ENCODE measurements around the gene PRDM16. TPM values are rescaled to one million over a fixed set of nuclear protein-coding genes. Genes with fewer than 3 reads are reported as not detected.

The PRDM16 gene
- total RNA-seq, 1 experiment from 2014 or later = 0.17 TPM

- Mint-ChIP-seq H3K36me3 (ENCODE audit: insufficient read depth in 1 of 3, low read depth in 3 of 3) (no peaks in the 10 kb centered on the region), H3K4me3 (no peak overlapping the region), H3K27me3 (ENCODE audit: low read depth) (peaks cover 3% of the 10 kb centered on the region; the same call in 1 of the 2 replicates), H3K9me3 (no peaks in the 10 kb centered on the region), H3K27ac (no peak overlapping the region), H3K4me1 (peaks cover 0 to 6% of the 10 kb centered on the region in 2 experiments; a peak in 2 of 4 replicates)
- no peak for TF ChIP-seq CTCF (conservative IDR thresholded peaks at IDR 0.05)
- H4K8ac ChIP-seq (replicated peaks; ENCODE audit: insufficient read length, low read depth, low read length) = no peak overlapping the region
- H2AK5ac ChIP-seq (ENCODE audit: insufficient read length, low read length) = no peak overlapping the region
- H3K56ac ChIP-seq (ENCODE audit: insufficient read length, low read depth, low read length) = no peak overlapping the region
- H4K5ac ChIP-seq (ENCODE audit: insufficient read length, low read depth, low read length) = peak overlapping the region; percentile 67
- H3K9me3 ChIP-seq (ENCODE audit: control insufficient read depth, low read depth, low read length) = peaks cover 4% of the 10 kb centered on the region
- no peak overlapping the region for H2BK15ac ChIP-seq (ENCODE audit: low read depth, low read length)
- H3K23me2 ChIP-seq (ENCODE audit: insufficient read length, low read depth, low read length, poor library complexity, severe bottlenecking) = no peaks in the 10 kb centered on the region
- no peak for DNase-seq
- H3K79me1 ChIP-seq (ENCODE audit: insufficient read depth, low read depth, low read length, poor library complexity, severe bottlenecking) = no peaks in the 10 kb centered on the region
- H2BK5ac ChIP-seq (ENCODE audit: insufficient read length, low read length) = no peak overlapping the region
- no peaks in the 10 kb centered on the region for H3K79me2 ChIP-seq (ENCODE audit: insufficient read depth, low read length)
- H3K27ac ChIP-seq (ENCODE audit: insufficient read length, low read depth, low read length) = no peak overlapping the region
- no CpG with 5 or more reads among the region's 14 CpGs for WGBS (ENCODE audit: extremely low coverage, insufficient read length, low lambda C conversion rate)
- no peak overlapping the region for H2BK12ac ChIP-seq (ENCODE audit: insufficient read length, low read depth, low read length)
- peak overlapping the region; percentile 41 for H3K23ac ChIP-seq (ENCODE audit: insufficient read length, low read depth, low read length)
- no peak overlapping the region for H2AFZ ChIP-seq (ENCODE audit: low read length)
- no peak overlapping the region for H3T11ph ChIP-seq (ENCODE audit: low read length)
- H4K20me1 ChIP-seq (ENCODE audit: control insufficient read depth, insufficient read depth, insufficient read length) = no peaks in the 10 kb centered on the region
- no peak overlapping the region for H2BK120ac ChIP-seq (ENCODE audit: low read depth, low read length, poor library complexity, severe bottlenecking)
- H3K4ac ChIP-seq (ENCODE audit: low read depth, low read length) = no peak overlapping the region
- H2BK20ac ChIP-seq (ENCODE audit: low read depth, low read length, poor library complexity, severe bottlenecking) = no peak overlapping the region
- H3K4me1 ChIP-seq (ENCODE audit: insufficient read depth, low read length) = no peaks in the 10 kb centered on the region
- no peak overlapping the region for H3K4me2 ChIP-seq (ENCODE audit: insufficient read depth, insufficient read length, low read length)
- no peak overlapping the region for H4K91ac ChIP-seq (ENCODE audit: insufficient read length, low read depth, low read length)
- no peak overlapping the region for H3K18ac ChIP-seq (ENCODE audit: insufficient read length, low read depth, low read length)
- no peak overlapping the region for H3K9ac ChIP-seq (ENCODE audit: extremely low read depth, insufficient read length, low read length)
- H3K27me3 ChIP-seq (ENCODE audit: insufficient read depth, low read length) = no peaks in the 10 kb centered on the region
- H3K14ac ChIP-seq (ENCODE audit: insufficient read depth, low read length) = no peak overlapping the region; the same call in 1 of the 2 replicates
Measured at GRCh38 chr1:3181956-3182355, 113.0 kb downstream of the PRDM16 start.

Measured in H9 (cell line).